Stimulated activated CD4-positive, alpha-beta T cell treated with anti-CD3 and anti-CD28 coated beads, Interleukin-1b, Interleukin-23, amount 100 ng/mL, for 24 hours (primary cell): ENCODE results near the gene TAF6.
"Not testable (repeated sequence)": the region's sequence is repeated elsewhere in the genome, so short reads cannot be mapped to it uniquely, and the experiment has no call there.

Experiments
- DNase-seq, 4 experiments: peaks; one replicate each; pipeline ENCODE4 v3.0.0-alpha.2; 2020; ENCODE audit warnings: low read depth in 4 of 4, low spot score in 1 of 4

Gene TAF6

GRCh38 chr7:100152937-100153666, 33.9 kb upstream of the TAF6 start:
- no peak for DNase-seq

- no peak for DNase-seq
These were observed 33.2 kb upstream of the TAF6 start for GRCh38 chr7:100152404-100152803.

- DNase-seq: peak; percentile 87 to 97 (median 92)
These were observed 29.6 kb upstream of the TAF6 start, which contains the start of gene LAMTOR4 for GRCh38 chr7:100148559-100149328. Gene LAMTOR4, plus strand, starts transcription at chr7:100148918. Its CDS starts 55 bp downstream, at chr7:100148973.

GRCh38 chr7:100148225-100148558, 29.0 kb upstream of the TAF6 start:
- DNase-seq: no peak

- no peak for DNase-seq
These were observed 28.1 kb upstream of the TAF6 start for GRCh38 chr7:100147278-100147677.

- not testable (repeated sequence) for DNase-seq
These were observed 27.2 kb upstream of the TAF6 start for GRCh38 chr7:100146350-100146749.

- DNase-seq: no peak
These were observed 23.3 kb upstream of the TAF6 start for GRCh38 chr7:100142461-100142860.

GRCh38 chr7:100141555-100141949, 22.4 kb upstream of the TAF6 start:
- no peak for DNase-seq

GRCh38 chr7:100137851-100138760, 18.9 kb upstream of the TAF6 start:
- DNase-seq: no peak

GRCh38 chr7:100132697-100133151, 13.6 kb upstream of the TAF6 start:
- DNase-seq: peak in 2 of 4 experiments; percentile 40 to 59

GRCh38 chr7:100132126-100132525, 13.0 kb upstream of the TAF6 start:
- no peak for DNase-seq

GRCh38 chr7:100130608-100131453, 11.7 kb upstream of the TAF6 start:
- DNase-seq: peak; percentile 66 to 92 (median 72)

GRCh38 chr7:100130220-100130607, 11.1 kb upstream of the TAF6 start:
- DNase-seq: not testable (repeated sequence)

GRCh38 chr7:100128637-100128963, 9.4 kb upstream of the TAF6 start:
- no peak for DNase-seq

- no peak for DNase-seq
These were observed 8.9 kb upstream of the TAF6 start for GRCh38 chr7:100127866-100128636.

GRCh38 chr7:100126931-100127865, 8.0 kb upstream of the TAF6 start, which contains the start of gene MBLAC1:
Gene MBLAC1, plus strand, starts transcription at chr7:100126967. Its CDS starts 429 bp downstream, at chr7:100127396.
- DNase-seq: peak; percentile 71 to 86 (median 84)

GRCh38 chr7:100126239-100126930, 7.2 kb upstream of the TAF6 start:
- DNase-seq: no peak
